Ascending aorta (tissue), 2 donors: Measurements from ENCODE around the gene TFPI. TPM values are rescaled to one million over a fixed set of nuclear protein-coding genes. Genes with fewer than 3 reads are reported as not detected.
"Not testable (repeated sequence)": the region's sequence is repeated elsewhere in the genome, so short reads cannot be mapped to it uniquely, and the experiment has no call there.

Experiments used
- DNase-seq, 2 donors: peaks; one replicate each; pipeline ENCODE4 v3.0.0-alpha.2; 2019; ENCODE audit warnings: low spot score in 2 of 2
- H3K27ac ChIP-seq, 2 donors: fragments of 200-600 bp; sonication (generic); one replicate each; pipeline ENCODE4 v1.5.1; 2016 to 2017; ENCODE audit warnings: mild to moderate bottlenecking in 1 of 2
- H3K27me3 ChIP-seq: fragments of 200-600 bp; sonication (generic); one replicate; pipeline ENCODE4 v1.5.1; 2017
- H3K36me3 ChIP-seq, 2 donors: fragments of 200-600 bp; sonication (generic); one replicate each; pipeline ENCODE4 v1.5.1; 2016
- H3K4me1 ChIP-seq, 2 donors: fragments of 200-600 bp; sonication (generic); one replicate each; pipeline ENCODE4 v1.5.1; 2016 to 2017; ENCODE audit warnings: mild to moderate bottlenecking in 1 of 2
- H3K4me3 ChIP-seq, 2 donors: fragments of 200-600 bp; sonication (generic); one replicate each; pipeline ENCODE4 v1.5.1; 2016 to 2017; ENCODE audit warnings: mild to moderate bottlenecking in 1 of 2
- H3K9me3 ChIP-seq, 2 donors: fragments of 200-600 bp; sonication (generic); one replicate each; pipeline ENCODE4 v1.5.1; 2016
- CTCF ChIP-seq, 3 experiments: fragments of 200-600 bp in 2 of 3; fragments of 450-650 bp in 1 of 3; sonication (generic) in 2 of 3; IDR thresholded peaks; one replicate each; pipeline ENCODE4 v1.5.1; 2016 to 2019; ENCODE audit warnings: antibody characterized with exemption in 3 of 3, mild to moderate bottlenecking in 1 of 3, moderate library complexity in 1 of 3
- intact Hi-C: fragments of 100-400 bp; cut with DNase I; formaldehyde crosslinking; loops from one replicate; pipeline ENCODE4 v1.15.1; 2023
- total RNA-seq: library from RNA; depleted of rRNA; stranded (reverse); fragments of >200 nt; gene quantifications from one replicate; pipeline ENCODE4 v1.1.0, GENCODE V29; 2016

TFPI gene
- total RNA-seq, 1 donor from 2014 or later = 85.6 TPM

GRCh38 chr2:187514930-187515329 lies 39.3 kb downstream of the TFPI start:
- no peak for TF ChIP-seq CTCF (IDR thresholded peaks at IDR 0.05)
- no peaks in the 10 kb centered on the region for H3K4me1 ChIP-seq
- DNase-seq = no peak
- H3K36me3 ChIP-seq = peaks cover 5 to 9% of the 10 kb centered on the region in 2 donors
- no peak overlapping the region for H3K4me3 ChIP-seq
- H3K27ac ChIP-seq = no peak overlapping the region
- no peaks in the 10 kb centered on the region for H3K27me3 ChIP-seq
- intact Hi-C loops = no loop called here
- H3K9me3 ChIP-seq = peaks cover 0 to 8% of the 10 kb centered on the region in 2 donors

GRCh38 chr2:187514235-187514829 lies 39.9 kb downstream of the TFPI start:
- H3K9me3 ChIP-seq, DNase-seq, H3K27ac ChIP-seq, H3K4me1 ChIP-seq, H3K4me3 ChIP-seq, H3K36me3 ChIP-seq, H3K27me3 ChIP-seq, intact Hi-C loops: not testable (repeated sequence)

GRCh38 chr2:187513460-187514234 lies 40.6 kb downstream of the TFPI start:
- H3K9me3 ChIP-seq, H3K27ac ChIP-seq, H3K27me3 ChIP-seq, intact Hi-C loops, H3K36me3 ChIP-seq, H3K4me1 ChIP-seq, DNase-seq, H3K4me3 ChIP-seq: not testable (repeated sequence)

GRCh38 chr2:187511356-187512315 lies 42.6 kb downstream of the TFPI start:
- H3K9me3 ChIP-seq = peaks cover 0 to 9% of the 10 kb centered on the region in 2 donors
- intact Hi-C loops = no loop called here

GRCh38 chr2:187510419-187511355 lies 43.5 kb downstream of the TFPI start:
- intact Hi-C loops, H3K27ac ChIP-seq, H3K4me1 ChIP-seq, H3K9me3 ChIP-seq, H3K27me3 ChIP-seq, DNase-seq, H3K4me3 ChIP-seq, H3K36me3 ChIP-seq: not testable (repeated sequence)

More at GRCh38 chr2:187511356-187512315, 42.6 kb downstream of the TFPI start:
- DNase-seq = no peak
- Histone ChIP-seq H3K4me1 (no peaks in the 10 kb centered on the region), H3K36me3 (no peaks in the 10 kb centered on the region), H3K27me3 (no peaks in the 10 kb centered on the region), H3K4me3 (no peak overlapping the region), H3K27ac (no peak overlapping the region)
- TF ChIP-seq CTCF (IDR thresholded peaks at IDR 0.05) = no peak

GRCh38 chr2:187509667-187510417 lies 44.4 kb downstream of the TFPI start:
- DNase-seq = no peak
- H3K27me3 ChIP-seq = no peaks in the 10 kb centered on the region
- no peak for TF ChIP-seq CTCF (IDR thresholded peaks at IDR 0.05)
- H3K9me3 ChIP-seq = peaks cover 0 to 9% of the 10 kb centered on the region in 2 donors
- no peak overlapping the region for H3K4me3 ChIP-seq
- intact Hi-C loops = no loop called here
- no peak overlapping the region for H3K27ac ChIP-seq
- no peaks in the 10 kb centered on the region for H3K4me1 ChIP-seq
- no peaks in the 10 kb centered on the region for H3K36me3 ChIP-seq
